Panc1 (cell line): ENCODE results near the gene TRAF3IP3. TPM values are rescaled to one million over a fixed set of nuclear protein-coding genes. Genes with fewer than 3 reads are reported as not detected.

ENCODE experiments used
- ATAC-seq: fragments of 200-7000 bp; cut with Tn5 transposase; 2 replicates; pipeline ENCODE4 v1.9.1; 2020; ENCODE audit warnings: mild to moderate bottlenecking, moderate library complexity
- BruUV-seq: library from RNA; stranded (reverse); fragments of 400-500 nt; replicated peaks from 2 replicates; lab custom pipeline; 2021; lab: Mats Ljungman, UMichigan
- CTCF ChIA-PET: fragments of 300-600 bp; sonication (Branson Sonifier 250); formaldehyde crosslinking; loops from one replicate; lab custom pipeline; 2022; ENCODE audit warnings: antibody characterized with exemption; lab: Charles Lee
- POLR2A ChIA-PET: fragments of 300-600 bp; sonication (Branson Sonifier 250); formaldehyde crosslinking; loops from one replicate; lab custom pipeline; 2022; ENCODE audit warnings: antibody characterized with exemption; lab: Charles Lee
- DNase-seq: peaks from one replicate; pipeline ENCODE4 v3.0.0-alpha.2; 2010; ENCODE audit warnings: low read depth, low spot score
- H3K27ac ChIP-seq: 2 replicates; pipeline ENCODE4 v1.5.1; 2011; ENCODE audit warnings: mild to moderate bottlenecking, low read length, inconsistent platforms
- H3K27me3 ChIP-seq: fragments of 200-500 bp; sonication (Bioruptor generic); 2 replicates; pipeline ENCODE4 v1.6.0; 2014; ENCODE audit warnings: low read length, inconsistent platforms; ENCODE audit not compliant: control insufficient read depth, insufficient read depth
- H3K36me3 ChIP-seq: fragments of 200-500 bp; sonication (Bioruptor generic); 2 replicates; pipeline ENCODE4 v1.5.1; 2014; ENCODE audit warnings: inconsistent platforms, mild to moderate bottlenecking, low read length, moderate library complexity; ENCODE audit not compliant: control insufficient read depth, insufficient read depth
- H3K4me1 ChIP-seq: 2 replicates; pipeline ENCODE4 v1.5.1; 2011; ENCODE audit warnings: inconsistent platforms, mild to moderate bottlenecking, low read length, moderate library complexity; ENCODE audit not compliant: control insufficient read depth, insufficient read depth
- H3K4me3 ChIP-seq, 2 experiments: 2 replicates each; pipeline ENCODE4 v1.5.1; 2011 to 2012; ENCODE audit warnings: low read depth in 2 of 2, low read length in 2 of 2, mild to moderate bottlenecking in 2 of 2, inconsistent platforms in 1 of 2, moderate library complexity in 1 of 2
- H3K9me3 ChIP-seq: fragments of 200-500 bp; sonication (Bioruptor generic); 2 replicates; pipeline ENCODE4 v1.5.1; 2014; ENCODE audit warnings: low read depth, mild to moderate bottlenecking, inconsistent platforms, low read length, moderate library complexity; ENCODE audit not compliant: control insufficient read depth, insufficient read depth
- CTCF ChIP-seq: fragments of 450-650 bp; IDR thresholded peaks from 2 replicates; pipeline ENCODE4 v1.5.1; 2017; ENCODE audit warnings: mild to moderate bottlenecking
- POLR2AphosphoS5 ChIP-seq: IDR thresholded peaks from 2 replicates; pipeline ENCODE4 v1.6.1; 2012; ENCODE audit warnings: mild to moderate bottlenecking, low read depth, low read length, moderate library complexity
- SIN3A ChIP-seq: IDR thresholded peaks from 2 replicates; pipeline ENCODE4 v1.6.1; 2012; ENCODE audit warnings: low read depth, mild to moderate bottlenecking, low read length, moderate library complexity, borderline replicate concordance; ENCODE audit not compliant: insufficient read depth
- TCF7L2 ChIP-seq: IDR thresholded peaks from 2 replicates; pipeline ENCODE4 v1.6.1; 2011; ENCODE audit warnings: mild to moderate bottlenecking, low read depth, low read length, inconsistent platforms
- in situ Hi-C: cut with HindIII; loops from 2 replicates; pipeline ENCODE4 v1.10.0; 2016; ENCODE audit warnings: low sequenced_read_pairs, low pct_unique_long_range_greater_than_20kb
- intact Hi-C: fragments of 100-400 bp; cut with micrococcal nuclease; formaldehyde crosslinking; loops from one replicate; pipeline ENCODE4 v1.10.0; 2022; ENCODE audit not compliant: unreplicated experiment
- total RNA-seq: library from RNA; stranded (reverse); gene quantifications from one replicate; pipeline ENCODE4 v1.2.1, GENCODE V29; 2021; ENCODE audit not compliant: unreplicated experiment
- TF ChIP-seq, protein P1 (sequence below), 2 experiments: IDR thresholded peaks; 2 replicates each; pipeline ENCODE4 v1.6.1; 2011 to 2012; ENCODE audit warnings: low read depth in 2 of 2, control low read depth in 1 of 2, low read length in 1 of 2, mild to moderate bottlenecking in 1 of 2, moderate library complexity in 1 of 2; ENCODE audit not compliant: insufficient read depth in 1 of 2

The TRAF3IP3 gene
- total RNA-seq, 1 experiment from 2014 or later = 0.67 TPM

DNA sequence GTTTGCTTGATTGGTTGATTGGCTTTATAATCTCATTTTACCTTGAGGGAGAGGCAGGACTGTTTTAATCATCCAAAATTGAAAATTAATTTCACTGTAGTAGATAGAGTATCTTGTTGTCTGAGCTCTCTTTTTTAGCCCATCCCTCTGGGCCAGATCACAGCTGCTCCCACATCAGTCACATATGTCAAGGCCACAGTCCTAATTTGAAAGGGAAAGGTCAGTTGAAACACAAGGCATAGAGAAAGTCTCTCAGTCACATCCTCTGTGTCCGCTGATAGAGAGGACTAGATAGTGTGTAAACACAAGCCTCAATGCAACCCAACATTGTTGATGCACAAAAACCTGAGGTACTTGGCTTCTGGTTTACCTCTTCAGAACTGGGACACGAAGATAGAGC lies 21.7 kb downstream of the TRAF3IP3 start:
- BruUV-seq = no TSS peak
- ATAC-seq (no peak), DNase-seq (no peak)
- POLR2A ChIA-PET = no interaction called here
- Histone ChIP-seq H3K27ac (no peak overlapping the region), H3K4me1 (no peaks in the 10 kb centered on the region), H3K27me3 (no peaks in the 10 kb centered on the region), H3K4me3 (no peak overlapping the region), H3K36me3 (no peaks in the 10 kb centered on the region), H3K9me3 (no peaks in the 10 kb centered on the region)
- intact Hi-C loops = no loop called here
- CTCF ChIA-PET = no interaction called here
- TF ChIP-seq POLR2AphosphoS5 (no peak), CTCF (no peak), TCF7L2 (no peak), SIN3A (no peak)
- TF ChIP-seq, protein P1, sequence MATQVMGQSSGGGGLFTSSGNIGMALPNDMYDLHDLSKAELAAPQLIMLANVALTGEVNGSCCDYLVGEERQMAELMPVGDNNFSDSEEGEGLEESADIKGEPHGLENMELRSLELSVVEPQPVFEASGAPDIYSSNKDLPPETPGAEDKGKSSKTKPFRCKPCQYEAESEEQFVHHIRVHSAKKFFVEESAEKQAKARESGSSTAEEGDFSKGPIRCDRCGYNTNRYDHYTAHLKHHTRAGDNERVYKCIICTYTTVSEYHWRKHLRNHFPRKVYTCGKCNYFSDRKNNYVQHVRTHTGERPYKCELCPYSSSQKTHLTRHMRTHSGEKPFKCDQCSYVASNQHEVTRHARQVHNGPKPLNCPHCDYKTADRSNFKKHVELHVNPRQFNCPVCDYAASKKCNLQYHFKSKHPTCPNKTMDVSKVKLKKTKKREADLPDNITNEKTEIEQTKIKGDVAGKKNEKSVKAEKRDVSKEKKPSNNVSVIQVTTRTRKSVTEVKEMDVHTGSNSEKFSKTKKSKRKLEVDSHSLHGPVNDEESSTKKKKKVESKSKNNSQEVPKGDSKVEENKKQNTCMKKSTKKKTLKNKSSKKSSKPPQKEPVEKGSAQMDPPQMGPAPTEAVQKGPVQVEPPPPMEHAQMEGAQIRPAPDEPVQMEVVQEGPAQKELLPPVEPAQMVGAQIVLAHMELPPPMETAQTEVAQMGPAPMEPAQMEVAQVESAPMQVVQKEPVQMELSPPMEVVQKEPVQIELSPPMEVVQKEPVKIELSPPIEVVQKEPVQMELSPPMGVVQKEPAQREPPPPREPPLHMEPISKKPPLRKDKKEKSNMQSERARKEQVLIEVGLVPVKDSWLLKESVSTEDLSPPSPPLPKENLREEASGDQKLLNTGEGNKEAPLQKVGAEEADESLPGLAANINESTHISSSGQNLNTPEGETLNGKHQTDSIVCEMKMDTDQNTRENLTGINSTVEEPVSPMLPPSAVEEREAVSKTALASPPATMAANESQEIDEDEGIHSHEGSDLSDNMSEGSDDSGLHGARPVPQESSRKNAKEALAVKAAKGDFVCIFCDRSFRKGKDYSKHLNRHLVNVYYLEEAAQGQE (IDR thresholded peaks at IDR 0.05; ENCODE audit: insufficient read depth in 1 of 2, low read depth in 2 of 2, low read length in 1 of 2) = no peak
- in situ Hi-C loops = no loop called here

- no TSS peak for BruUV-seq
- intact Hi-C loops = no loop called here
- ATAC-seq = no peak
Measured at GRCh38 chr1:209778102-209778501, 22.2 kb downstream of the TRAF3IP3 start.

More at GRCh38 chr1:209778102-209778501, 22.2 kb downstream of the TRAF3IP3 start:
- no peaks in the 10 kb centered on the region for H3K4me1 ChIP-seq
- no peak overlapping the region for H3K27ac ChIP-seq
- DNase-seq = no peak
- H3K36me3 ChIP-seq = no peaks in the 10 kb centered on the region
- TF ChIP-seq POLR2AphosphoS5 (no peak), CTCF (no peak), TCF7L2 (no peak), SIN3A (no peak)
- TF ChIP-seq, protein P1 (IDR thresholded peaks at IDR 0.05; ENCODE audit: insufficient read depth in 1 of 2, low read depth in 2 of 2, low read length in 1 of 2) = no peak
- no peaks in the 10 kb centered on the region for H3K9me3 ChIP-seq
- in situ Hi-C loops = no loop called here
- CTCF ChIA-PET = no interaction called here
- no peaks in the 10 kb centered on the region for H3K27me3 ChIP-seq
- no peak overlapping the region for H3K4me3 ChIP-seq
- POLR2A ChIA-PET = no interaction called here
